HG02571 (cell line): Measurements from ENCODE around the gene RNF26.

Source experiments
- ATAC-seq: cut with Tn5 transposase; IDR thresholded peaks from one replicate; pipeline ENCODE4 v1.9.1; 2021; ENCODE audit warnings: mild to moderate bottlenecking, moderate library complexity; ENCODE audit not compliant: unreplicated experiment

RNF26 gene

DNA sequence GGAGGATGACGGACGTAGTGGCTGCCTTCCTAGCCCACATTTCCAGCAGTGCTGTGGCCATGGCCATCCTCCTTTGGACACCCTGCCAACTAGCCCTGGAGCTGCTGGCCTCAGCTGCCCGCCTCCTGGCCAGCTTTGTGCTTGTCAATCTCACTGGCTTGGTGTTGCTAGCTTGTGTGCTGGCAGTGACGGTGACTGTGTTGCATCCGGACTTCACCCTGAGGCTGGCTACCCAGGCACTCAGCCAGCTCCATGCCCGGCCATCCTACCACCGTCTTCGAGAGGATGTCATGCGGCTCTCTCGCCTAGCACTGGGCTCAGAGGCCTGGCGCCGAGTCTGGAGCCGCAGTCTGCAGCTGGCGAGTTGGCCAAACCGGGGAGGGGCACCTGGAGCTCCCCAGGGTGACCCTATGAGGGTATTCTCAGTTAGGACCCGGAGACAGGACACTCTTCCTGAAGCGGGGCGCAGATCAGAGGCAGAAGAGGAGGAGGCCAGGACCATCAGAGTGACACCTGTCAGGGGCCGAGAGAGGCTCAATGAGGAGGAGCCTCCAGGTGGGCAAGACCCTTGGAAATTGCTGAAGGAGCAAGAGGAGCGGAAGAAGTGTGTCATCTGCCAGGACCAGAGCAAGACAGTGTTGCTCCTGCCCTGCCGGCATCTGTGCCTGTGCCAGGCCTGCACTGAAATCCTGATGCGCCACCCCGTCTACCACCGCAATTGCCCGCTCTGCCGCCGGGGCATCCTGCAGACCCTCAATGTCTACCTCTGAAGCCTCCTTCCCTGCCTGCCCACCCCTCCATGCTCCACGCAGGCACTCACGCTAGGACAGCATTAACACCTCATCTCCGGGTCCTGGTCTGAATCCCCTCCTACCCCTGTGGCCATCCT is 1.6 kb downstream of the RNF26 start:
- ATAC-seq: no peak

DNA sequence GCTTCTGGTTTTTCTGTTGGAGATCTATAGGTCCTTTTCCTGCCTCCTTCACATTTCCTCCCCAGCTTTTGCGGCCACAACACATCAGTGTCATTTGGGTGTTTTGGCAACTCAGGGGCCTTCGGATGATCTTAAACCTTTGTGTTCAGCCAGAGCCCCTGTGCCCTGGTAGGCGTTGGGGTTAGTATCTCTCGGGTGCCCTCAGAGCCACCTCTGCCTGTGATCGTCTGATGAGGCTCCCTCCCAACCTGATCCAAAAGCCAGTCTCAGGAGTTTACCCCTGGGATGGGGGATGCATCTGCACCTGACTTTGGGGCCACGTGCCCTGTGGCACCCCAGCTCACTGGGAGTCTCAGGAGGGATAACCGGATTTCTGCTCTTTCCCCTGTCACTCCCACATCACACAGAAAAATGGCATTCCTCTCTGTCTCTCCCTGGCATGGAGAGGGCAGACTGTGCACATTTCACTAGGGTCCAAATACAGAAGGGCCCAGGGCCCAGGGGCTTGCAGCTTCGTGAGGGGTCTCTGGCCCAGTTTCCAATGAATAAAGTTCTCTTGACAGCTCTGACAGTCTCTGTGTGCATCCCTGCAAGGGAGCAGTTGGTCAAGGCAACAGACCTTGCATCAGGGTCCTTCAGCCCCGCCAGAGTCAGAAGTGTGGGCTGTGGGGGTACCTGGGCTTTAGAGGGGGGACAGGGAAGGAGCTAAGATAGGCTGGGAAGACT is 2.6 kb downstream of the RNF26 start:
- no peak for ATAC-seq

DNA sequence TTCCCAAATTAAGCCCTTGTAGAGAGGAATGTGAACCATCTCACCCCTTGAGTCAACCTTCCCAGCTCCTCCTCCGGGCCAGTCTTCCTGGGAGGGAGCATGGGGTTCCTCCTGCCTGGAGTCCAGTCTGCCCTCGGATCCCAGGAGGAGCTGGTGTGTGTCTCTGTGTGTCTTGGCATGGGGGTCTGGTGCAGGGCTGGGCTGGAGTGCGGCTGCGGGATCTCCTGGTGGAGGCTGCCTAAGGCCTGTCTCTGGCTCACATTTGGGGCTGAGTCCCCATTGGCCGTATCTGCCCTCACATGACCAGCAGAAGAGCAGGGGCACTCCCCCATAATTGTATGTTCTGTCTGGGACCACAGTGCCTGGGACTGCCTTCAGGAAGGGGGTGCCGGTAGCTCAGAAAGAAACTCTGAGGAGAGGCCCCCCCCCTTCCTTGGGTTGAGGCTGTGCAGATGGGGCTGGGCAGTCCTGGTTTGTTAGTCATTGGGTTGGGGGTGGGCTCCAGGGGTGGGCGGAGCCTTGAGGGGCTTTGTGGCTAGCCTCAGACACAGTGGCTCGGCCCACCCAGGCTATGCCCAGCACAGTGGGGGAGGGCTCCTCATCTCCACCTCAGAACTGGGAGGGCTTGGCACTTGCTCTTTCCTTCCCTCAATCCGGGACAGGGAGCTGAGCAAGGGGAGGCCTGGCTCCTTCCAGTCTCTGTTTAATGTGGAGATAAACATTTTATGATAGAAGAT is 3.4 kb downstream of the RNF26 start:
- no peak for ATAC-seq

- no peak for ATAC-seq
These were observed 4.1 kb downstream of the RNF26 start for GRCh38 chr11:119338318-119338890.

- ATAC-seq: no peak
These were observed 4.8 kb downstream of the RNF26 start for GRCh38 chr11:119338965-119339588.

- no peak for ATAC-seq
These were observed 5.4 kb downstream of the RNF26 start for GRCh38 chr11:119339589-119340334.

DNA sequence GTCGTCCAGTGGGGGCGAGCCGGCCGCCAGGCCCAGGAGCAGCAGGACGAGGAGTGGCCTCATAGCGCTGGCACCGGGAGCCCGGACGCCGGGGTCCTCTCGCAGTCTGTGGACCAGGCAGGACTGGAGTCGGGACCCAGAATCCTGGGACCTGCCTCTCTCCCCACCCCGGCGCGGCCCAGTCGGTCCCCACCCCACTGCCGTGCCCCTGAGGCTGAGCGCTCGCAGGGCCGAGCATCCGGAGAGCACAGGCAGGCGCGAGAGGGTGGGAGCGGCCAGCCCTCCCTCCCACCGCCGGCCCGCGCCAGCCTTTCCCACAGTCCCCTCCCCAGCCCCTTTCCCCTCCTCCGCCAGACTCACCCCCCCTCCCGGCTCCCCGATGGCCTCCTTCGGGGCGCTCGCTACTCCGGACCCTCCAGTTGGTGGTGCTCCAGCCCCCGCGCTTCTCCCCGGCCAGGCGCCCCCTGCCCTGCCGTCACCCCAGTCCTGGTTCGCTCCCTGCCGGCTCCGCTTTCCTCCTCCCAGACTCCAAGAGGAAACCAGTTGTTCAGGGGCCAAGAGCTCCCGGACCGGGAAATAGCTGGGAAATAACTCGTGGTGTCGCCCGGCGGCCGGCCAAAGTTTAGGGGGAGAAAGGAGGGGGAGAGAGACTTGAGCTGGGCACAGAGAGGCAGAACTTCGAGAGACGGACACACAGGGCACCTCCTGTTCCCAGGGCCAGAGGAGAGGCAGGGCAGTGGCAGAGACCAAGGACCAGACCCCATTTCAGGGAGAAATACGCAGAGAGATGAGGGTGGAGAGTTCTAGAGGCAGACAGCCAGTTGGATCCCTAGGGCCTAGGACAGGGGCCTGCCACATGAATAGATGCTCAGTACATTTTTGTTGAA is 6.3 kb downstream of the RNF26 start, which contains the start of gene C1QTNF5:
Gene C1QTNF5, minus strand, starts transcription at position 549 of the 887 bp plus-strand sequence. Its CDS starts 486 bp downstream, at position 63.
- no peak for ATAC-seq

DNA sequence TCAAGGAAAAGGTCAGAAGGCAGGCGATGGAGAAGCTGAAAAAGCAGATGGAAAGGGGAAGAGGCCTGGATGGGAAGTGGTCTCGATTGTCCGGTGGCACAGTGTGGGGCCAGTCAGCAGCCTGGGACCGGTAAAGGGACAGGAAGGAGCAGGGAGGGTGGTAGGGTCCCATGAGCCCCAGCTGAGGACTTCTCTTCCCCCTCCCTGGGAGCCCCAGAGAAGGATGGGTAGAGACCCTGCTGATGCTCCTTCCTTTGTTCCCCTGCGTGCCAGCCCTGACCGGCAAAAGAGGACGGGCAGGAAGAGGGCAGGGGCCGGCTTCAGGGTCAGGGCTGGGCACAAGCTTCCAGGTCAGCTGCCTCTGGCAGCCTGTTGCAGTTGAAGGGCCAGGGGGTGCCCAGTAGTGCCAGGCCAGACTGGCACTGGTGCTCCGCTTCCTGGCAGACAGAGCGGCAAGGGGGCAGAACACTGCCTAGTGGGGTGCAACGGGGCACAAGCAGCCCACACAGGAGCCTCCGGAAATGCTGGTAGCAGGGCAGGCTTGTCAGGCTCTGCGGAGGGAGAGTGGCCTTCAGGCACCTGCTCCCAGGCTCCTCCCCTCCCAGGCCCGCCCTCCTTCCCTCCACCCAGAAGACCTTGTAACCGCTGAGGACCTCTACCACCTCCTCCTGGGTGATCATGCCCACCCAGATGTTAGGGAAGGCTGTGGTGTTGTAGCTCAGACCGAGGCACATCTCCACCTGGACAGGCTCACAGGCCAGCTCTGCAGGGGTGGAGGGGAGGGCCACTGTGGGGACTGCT is 7.1 kb downstream of the RNF26 start:
- no peak for ATAC-seq

DNA sequence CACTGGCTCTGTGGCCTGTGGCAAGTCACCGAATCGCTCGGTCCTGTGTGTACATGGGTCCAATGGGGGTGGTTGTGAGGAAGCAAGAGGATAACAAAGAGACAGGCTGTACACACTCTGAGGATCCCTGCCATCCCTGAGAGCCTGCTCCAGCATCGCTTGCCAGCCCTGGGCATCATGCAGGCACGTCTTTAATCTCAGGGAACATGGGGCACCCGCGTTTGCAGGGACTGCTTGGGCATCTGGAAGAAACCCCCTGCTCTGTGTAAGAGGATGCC is 7.6 kb downstream of the RNF26 start:
- ATAC-seq: no peak

DNA sequence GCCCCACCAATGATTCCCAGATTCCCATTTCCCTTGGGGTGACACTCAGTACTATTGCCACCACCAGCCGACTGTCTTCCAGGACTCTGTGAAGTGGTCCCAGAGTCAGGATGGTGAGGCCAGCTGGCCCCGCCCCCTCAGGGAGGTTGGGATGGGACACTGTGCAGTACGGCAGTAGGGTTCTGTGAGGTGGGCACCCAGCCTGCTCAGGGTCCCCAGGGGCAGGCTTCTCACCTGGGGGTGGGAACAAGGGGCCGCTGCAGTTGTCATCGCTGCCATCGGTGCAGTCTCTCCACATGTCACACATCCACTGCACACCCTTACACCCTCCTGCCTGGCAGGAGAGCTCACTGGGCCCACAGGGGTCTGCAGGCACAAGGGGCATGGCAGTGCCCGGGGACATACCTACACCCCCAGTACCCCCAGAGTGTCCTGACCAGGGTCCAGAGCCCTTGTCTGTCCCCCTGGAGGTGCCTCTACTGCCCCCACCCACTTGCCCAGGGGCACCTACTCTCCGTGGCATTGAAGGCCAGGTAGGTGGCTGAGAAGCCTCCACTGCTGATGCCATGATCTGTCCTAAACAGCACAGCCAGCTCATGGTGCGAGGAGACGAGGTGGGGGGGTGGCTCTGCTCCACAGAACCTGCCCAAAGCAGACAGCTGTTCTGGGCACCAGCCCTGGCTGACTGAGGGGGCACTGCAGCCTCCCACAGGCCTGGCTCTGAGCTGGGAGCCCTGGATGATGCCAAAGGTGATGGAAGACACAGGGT is 8.2 kb downstream of the RNF26 start:
- ATAC-seq: no peak

DNA sequence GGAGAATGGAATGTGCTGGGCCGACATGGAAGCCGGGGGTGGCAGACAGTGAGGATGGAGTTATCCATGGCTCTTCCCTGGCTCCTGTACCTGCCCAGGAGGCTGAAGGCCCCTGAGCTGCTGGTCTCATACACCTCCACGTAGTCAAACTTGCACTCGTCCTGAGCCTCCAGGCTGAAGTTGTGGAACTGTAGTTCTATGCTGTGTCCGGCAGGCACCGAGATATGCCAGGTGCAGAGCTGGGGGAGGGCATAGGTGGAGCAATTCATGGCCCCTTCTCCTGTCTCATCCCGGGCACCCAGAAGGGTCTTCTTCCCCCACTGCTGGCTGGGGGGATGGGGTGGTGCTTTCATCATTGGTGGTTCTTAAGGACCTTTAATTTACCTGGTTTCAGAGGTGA is 9.4 kb downstream of the RNF26 start:
- ATAC-seq: no peak

DNA sequence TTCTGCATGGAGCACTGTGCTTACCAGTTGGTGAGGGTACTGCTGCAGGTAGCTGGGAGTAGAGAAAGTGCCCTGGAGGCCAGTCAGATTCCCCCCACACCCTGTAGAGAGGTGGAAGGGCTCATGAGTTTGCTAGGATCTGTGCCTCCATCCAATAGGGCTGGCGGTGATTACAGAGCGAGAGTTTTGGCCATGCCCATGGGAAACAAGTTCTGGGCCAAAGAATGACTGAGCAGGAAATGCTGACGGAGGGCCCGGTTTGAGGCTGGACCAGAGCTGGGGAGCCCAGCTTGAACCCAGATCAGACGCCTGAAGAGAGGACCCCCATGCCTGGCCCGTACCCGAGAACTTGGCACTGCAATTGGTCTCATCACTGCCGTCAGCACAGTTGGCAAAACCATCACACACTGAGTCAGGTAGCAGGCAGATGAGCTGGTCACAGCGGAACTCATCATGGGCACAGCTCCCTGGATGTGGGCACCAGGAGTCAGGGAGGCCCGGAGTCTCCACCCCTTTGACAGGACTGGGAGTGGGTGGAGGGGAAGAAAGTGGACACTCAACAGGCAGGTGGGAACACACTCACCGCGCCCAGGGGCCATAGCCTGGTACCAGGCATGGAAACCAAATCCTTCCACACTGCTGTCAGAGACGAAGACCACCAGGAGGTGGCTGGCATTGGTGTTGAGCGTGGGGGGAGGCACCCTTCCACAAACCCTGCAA is 10.1 kb downstream of the RNF26 start:
- ATAC-seq: no peak

- no peak for ATAC-seq
These were observed 11.4 kb downstream of the RNF26 start for GRCh38 chr11:119345685-119346084.

- no peak for ATAC-seq
These were observed 12.3 kb downstream of the RNF26 start, which contains the start of gene MFRP for GRCh38 chr11:119346605-119347004. TSS of gene MFRP (minus strand) at chr11:119346705. CDS start at chr11:119346513, 192 bp downstream.

- no peak for ATAC-seq
These were observed 12.9 kb downstream of the RNF26 start for GRCh38 chr11:119347242-119347641.

DNA sequence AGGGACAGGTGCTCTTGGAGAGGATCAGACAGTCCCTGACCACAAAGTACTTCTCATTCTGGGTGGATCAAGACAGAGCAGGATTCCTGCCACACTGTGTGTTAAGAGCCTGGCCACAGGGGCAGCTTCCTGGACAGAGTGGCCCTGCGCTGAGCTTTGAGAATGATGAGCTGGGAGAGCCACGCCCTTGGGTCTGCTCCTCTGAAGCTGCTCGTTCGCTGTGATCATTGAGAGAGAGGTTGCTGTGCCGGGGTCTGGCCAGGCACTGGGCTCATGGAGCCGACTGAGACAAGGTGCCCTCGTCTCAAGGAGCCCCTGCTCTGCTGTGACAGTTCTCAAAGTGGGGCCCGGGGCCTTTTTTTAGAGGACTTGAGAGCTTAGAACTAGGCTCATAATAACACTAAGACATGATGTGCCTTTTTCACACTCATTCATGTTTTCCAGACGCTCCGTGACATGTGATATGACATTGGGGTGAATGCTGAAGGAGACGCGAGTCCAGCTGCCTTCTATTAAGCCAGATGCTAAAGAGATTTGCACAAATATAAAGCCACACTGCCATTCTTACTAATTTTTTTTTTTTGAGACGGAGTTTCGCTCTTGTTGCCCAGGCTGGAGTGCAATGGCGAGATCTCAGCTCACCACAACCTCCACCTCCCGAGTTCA is 13.7 kb downstream of the RNF26 start:
- ATAC-seq: no peak
